GM18499 (cell line): ENCODE data around the gene GIPR.
A peak's percentile ranks its signal among the peaks of the same experiment; 100 is the strongest.
"Not testable (repeated sequence)": the region's sequence is repeated elsewhere in the genome, so short reads cannot be mapped to it uniquely, and the experiment has no call there.

Experiments used
- ATAC-seq: cut with Tn5 transposase; IDR thresholded peaks from one replicate; pipeline ENCODE4 v1.9.1; 2021; ENCODE audit warnings: moderate number of reproducible peaks; ENCODE audit not compliant: insufficient read depth, unreplicated experiment

The GIPR gene

GRCh38 chr19:45667620-45668341, at the start of gene GIPR:
GIPR (plus strand) TSS chr19:45668221; CDS start chr19:45669521, 1,300 bp downstream.
- ATAC-seq = no peak

GRCh38 chr19:45621389-45621788, 46.6 kb upstream of the GIPR start:
- no peak for ATAC-seq

- no peak for ATAC-seq
These were observed 46.0 kb upstream of the GIPR start for GRCh38 chr19:45621976-45622503.

- ATAC-seq = no peak
These were observed 44.0 kb upstream of the GIPR start for GRCh38 chr19:45623984-45624383.

GRCh38 chr19:45628219-45628618, 39.8 kb upstream of the GIPR start:
- not testable (repeated sequence) for ATAC-seq

GRCh38 chr19:45629704-45630103, 38.3 kb upstream of the GIPR start:
- no peak for ATAC-seq

GRCh38 chr19:45630463-45630862, 37.6 kb upstream of the GIPR start:
- no peak for ATAC-seq

- no peak for ATAC-seq
These were observed 35.4 kb upstream of the GIPR start for GRCh38 chr19:45632468-45633196.

- no peak for ATAC-seq
These were observed 31.7 kb upstream of the GIPR start for GRCh38 chr19:45636275-45636674.

GRCh38 chr19:45636902-45637301, 31.1 kb upstream of the GIPR start:
- ATAC-seq = no peak

- ATAC-seq = no peak
These were observed 29.9 kb upstream of the GIPR start for GRCh38 chr19:45637890-45638667.

GRCh38 chr19:45638930-45639729, 28.9 kb upstream of the GIPR start, which contains the start of gene EML2:
EML2 (minus strand) TSS chr19:45639397; CDS start chr19:45639376, 21 bp downstream.
- ATAC-seq = no peak

- ATAC-seq = no peak
These were observed 27.2 kb upstream of the GIPR start for GRCh38 chr19:45640849-45641273.

- no peak for ATAC-seq
These were observed 26.5 kb upstream of the GIPR start for GRCh38 chr19:45641274-45642105.

- ATAC-seq = peak; percentile 14
These were observed 24.7 kb upstream of the GIPR start for GRCh38 chr19:45643024-45643926.

- no peak for ATAC-seq
These were observed 23.9 kb upstream of the GIPR start for GRCh38 chr19:45643927-45644771.

- ATAC-seq = no peak
These were observed 22.9 kb upstream of the GIPR start for GRCh38 chr19:45645068-45645630.
